Measurements from ENCODE around the gene ANAPC16.
"Not testable (repeated sequence)": the region's sequence is repeated elsewhere in the genome, so short reads cannot be mapped to it uniquely, and the experiment has no call there.

ANAPC16 gene

DNA sequence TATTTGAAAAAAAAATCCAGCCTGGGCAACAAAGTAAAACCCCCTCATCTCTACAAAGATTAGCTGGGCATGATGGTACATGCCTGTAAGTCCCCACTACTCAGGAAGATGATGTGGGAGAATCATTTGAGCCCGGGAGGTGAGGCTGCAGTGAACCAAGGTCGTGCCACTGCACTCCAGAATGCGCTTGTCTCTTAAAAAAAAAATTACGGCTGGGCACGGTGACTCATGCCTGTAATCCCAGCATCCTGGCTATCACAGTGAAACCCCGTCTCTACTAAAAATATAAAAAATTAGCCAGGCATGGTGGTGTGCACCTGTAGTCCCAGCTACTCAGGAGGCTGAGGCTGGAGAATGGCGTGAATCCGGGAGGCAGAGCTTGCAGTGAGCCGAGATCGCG lies 4.4 kb upstream of the ANAPC16 start:
- in situ Hi-C loops (cut with MboI; ENCODE audit: low sequenced_read_pairs), result not testable (repeated sequence)

DNA sequence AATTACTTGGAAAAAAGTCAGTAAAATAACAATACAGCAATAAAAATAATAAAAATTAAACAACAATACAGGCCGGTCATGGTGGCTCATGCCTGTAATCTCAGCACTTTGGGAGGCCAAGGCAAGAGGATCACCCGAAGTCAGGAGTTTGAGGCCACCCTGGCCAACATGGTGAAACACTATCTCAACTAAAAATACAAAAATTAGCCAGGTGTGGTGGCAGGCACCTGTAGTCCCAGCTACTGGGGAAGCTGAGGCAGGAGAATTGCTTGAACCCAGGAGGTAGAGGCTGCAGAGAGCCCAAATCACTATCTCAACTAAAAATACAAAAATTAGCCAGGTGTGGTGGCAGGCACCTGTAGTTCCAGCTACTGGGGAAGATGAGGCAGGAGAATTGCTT lies 4.0 kb upstream of the ANAPC16 start:
- in situ Hi-C loops (cut with MboI; ENCODE audit: low sequenced_read_pairs), result not testable (repeated sequence)

DNA sequence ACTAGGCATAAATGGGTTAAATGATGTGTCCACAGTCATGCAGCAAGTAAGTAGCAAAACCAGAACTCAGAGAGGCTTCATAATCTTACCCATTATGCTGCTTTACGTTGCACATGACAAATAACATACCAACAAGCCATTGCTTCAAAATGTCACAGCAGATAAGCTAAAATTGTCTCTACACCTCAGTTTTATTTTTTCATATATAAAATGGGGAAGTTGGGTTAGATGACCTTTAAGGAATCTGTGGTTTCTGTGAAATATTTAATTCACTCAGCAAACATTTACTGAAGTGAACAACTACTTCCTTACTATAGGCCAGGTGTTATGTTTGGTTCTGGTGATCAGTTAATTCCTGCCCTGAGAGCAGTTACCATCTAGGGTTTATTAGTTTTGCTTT lies 2.5 kb downstream of the ANAPC16 start:
- in situ Hi-C loops (cut with MboI; ENCODE audit: low sequenced_read_pairs), result no loop called here

DNA sequence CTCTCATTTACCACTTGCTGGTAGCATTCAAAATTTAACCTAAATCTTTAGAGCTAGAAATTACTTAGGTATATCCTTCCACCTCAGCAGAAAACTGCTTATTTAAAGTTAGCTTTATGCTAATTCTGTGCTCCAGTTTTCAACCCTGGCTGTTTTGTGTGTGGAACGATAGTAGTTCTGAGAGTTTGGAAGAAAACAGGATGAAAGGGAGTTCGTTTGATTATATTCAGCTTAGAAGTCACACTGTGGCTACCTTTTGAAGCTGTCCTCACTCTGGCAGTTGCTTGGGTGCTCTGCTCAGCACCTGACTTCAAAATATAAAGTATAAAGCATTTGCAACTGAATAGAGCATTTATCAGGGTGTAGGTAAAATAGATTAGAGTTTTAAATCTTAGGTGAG lies 2.9 kb downstream of the ANAPC16 start:
- in situ Hi-C loops (cut with MboI; ENCODE audit: low sequenced_read_pairs), result no loop called here

DNA sequence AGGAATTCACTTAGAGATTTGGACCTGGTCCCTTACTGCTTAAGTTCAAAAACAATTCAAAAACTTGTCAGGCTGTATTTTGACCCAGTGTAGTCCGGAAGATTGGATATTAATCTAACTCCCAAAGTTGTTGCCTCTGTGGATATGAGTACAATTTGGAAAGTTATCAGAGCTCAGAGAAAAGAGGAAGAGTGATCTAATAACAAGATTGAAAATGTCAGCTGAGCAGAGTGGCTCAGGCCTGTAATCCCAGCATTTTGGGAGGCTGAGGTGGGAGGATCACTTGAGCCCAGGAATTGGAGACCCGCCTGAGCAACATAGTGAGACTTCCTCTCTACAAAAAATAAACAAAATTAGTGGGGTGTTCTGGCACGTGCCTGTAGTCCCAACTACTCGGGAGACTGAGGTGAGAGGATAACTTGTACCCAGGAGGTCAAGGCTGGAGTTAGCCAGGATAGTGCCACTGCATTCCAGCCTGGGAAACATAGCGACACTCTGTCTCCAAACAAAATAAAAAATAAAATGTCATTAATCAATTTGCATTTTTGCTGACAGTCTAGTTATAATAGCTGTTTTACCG lies 3.5 kb downstream of the ANAPC16 start:
- in situ Hi-C loops (cut with MboI; ENCODE audit: low sequenced_read_pairs), result no loop called here

DNA sequence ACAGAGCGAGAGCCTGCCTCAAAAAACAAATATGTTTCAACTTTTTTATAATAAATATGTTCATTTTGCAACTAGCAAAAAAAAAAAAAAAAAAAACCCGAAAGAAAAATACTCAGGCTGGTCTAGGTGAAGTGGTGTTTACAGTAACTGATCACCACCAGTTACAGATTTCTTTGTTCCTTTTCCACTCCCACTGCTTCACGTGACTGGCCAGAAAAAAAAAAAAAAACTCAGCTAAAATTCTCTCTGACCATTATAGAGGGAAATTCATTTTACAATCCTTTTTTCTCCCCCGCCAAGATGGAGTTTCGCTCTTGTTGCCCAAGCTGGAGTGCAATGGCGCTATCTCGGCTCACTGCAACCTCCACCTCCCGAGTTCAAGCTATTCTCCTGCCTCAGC lies 4.8 kb downstream of the ANAPC16 start:
- in situ Hi-C loops (cut with MboI; ENCODE audit: low sequenced_read_pairs), result no loop called here

DNA sequence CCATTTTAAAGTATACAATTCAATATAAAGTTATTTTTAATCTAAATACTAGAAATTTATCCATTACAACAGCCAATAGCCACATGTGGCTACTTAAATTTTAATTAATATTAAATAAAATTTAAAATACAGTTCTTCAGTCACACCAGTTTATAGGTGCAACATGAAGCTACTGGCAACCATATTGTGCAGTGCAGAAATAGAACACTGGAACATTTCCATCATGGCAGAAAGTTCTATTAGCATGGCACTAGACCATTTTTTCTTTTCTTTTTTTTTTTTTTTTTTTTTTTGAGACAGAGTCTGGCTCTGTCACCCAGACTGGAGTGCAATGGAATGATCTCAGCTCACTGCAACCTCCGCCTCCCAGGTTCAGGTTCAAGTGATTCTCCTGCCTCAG lies 5.5 kb downstream of the ANAPC16 start:
- in situ Hi-C loops (cut with MboI; ENCODE audit: low sequenced_read_pairs), result no loop called here

DNA sequence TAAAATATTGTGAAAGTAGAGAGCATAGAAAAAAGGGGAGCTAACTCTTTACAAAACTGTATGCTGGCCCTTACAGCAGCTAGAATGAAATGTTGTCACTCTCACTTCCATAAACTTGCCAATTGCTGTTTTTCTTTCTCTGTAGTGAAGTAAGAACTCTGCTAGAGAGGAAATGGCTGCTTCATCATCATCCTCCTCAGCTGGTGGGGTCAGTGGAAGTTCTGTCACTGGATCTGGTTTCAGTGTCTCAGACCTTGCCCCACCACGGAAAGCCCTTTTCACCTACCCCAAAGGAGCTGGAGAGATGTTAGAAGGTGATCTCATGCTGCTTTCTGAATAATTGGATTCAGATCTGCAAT lies 7.9 kb downstream of the ANAPC16 start:
- in situ Hi-C loops (cut with MboI; ENCODE audit: low sequenced_read_pairs), result no loop called here

DNA sequence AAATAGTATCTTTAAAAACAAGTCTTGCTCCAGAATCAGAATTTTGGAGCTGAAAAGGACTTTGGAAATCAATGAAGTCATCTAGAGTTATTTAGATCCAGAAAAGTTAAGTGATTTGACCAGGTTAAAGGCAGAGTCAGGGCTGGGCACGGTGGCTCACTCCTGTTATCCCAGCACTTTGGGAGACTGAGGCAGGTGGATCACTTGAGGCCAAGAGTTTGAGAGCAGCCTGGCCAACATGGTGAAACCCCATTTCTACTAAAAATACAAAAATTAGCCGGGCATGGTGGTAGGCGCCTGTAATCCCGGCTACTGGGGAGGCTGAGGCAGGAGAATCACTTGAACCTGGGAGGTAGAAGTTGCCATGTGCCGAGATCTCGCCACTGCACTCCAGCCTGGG lies 8.4 kb downstream of the ANAPC16 start:
- in situ Hi-C loops (cut with MboI; ENCODE audit: low sequenced_read_pairs), result not testable (repeated sequence)

DNA sequence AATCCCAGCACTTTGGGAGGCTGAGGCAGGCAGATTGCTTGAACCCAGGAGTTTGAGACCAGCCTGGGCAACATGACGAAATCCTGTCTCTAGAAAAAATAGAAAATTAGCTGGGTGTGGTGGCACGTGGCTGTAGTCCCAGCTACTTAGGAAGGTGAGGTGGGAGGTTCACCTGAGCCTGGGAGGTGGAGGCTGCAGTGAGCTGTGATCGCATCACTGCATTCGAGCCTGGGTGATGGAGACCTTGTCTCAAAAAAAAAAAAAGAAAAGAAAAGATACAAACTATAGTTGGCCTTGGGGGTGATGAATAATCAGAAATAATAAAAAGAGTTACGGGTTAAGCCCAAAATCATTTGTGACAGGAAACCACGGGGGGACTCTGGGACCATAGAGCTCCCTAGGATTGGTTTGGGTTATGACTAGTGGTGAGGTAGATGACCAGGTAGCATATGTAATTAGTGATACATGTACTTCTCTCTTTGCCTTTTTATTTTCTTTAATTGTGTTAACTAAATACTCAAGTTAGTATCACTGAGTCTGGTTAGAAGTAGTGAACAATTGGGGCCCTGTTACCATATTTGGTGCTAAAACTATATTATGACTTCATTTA lies 10.7 kb downstream of the ANAPC16 start:
- in situ Hi-C loops (cut with MboI; ENCODE audit: low sequenced_read_pairs), result no loop called here

DNA sequence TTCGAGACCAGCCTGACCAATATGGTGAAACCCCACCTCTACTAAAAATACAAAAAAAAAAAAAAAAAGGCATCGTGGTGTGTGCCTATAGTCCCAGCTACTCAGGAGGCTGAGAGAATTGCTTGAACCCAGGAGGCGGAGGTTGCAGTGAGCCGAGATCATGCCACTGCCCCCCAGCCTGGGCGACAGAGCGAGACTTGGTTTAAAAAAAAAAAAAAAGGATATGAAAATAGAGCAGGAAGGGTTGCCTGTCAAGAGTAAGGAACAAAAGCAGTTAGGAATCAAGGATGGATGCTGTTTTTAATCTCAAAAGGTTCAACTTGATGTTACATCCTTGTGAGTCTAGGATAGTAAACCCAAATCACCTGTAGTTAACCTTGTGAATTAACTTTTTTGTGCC lies 12.0 kb downstream of the ANAPC16 start:
- in situ Hi-C loops (cut with MboI; ENCODE audit: low sequenced_read_pairs), result no loop called here

DNA sequence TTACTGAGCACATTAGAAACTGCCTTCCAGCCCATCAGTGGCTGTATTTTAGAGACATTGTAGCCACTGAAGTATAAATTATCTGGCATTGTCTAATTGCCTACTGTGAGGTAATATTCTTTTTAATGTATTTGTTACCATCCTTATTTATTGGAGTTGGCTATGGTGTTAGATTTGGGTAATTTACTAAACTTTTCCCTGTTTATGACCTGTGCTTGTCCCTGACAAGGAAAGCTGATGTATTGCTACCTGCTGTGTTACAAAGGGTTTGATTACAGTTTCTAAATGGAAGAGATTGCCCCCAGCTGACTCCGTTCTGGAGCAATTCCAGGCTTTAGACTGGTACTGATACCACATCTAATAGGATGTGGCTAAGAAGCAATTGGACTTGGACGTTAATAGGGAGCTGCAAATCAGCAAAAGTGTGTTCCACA lies 12.5 kb downstream of the ANAPC16 start:
- in situ Hi-C loops (cut with MboI; ENCODE audit: low sequenced_read_pairs), result no loop called here

DNA sequence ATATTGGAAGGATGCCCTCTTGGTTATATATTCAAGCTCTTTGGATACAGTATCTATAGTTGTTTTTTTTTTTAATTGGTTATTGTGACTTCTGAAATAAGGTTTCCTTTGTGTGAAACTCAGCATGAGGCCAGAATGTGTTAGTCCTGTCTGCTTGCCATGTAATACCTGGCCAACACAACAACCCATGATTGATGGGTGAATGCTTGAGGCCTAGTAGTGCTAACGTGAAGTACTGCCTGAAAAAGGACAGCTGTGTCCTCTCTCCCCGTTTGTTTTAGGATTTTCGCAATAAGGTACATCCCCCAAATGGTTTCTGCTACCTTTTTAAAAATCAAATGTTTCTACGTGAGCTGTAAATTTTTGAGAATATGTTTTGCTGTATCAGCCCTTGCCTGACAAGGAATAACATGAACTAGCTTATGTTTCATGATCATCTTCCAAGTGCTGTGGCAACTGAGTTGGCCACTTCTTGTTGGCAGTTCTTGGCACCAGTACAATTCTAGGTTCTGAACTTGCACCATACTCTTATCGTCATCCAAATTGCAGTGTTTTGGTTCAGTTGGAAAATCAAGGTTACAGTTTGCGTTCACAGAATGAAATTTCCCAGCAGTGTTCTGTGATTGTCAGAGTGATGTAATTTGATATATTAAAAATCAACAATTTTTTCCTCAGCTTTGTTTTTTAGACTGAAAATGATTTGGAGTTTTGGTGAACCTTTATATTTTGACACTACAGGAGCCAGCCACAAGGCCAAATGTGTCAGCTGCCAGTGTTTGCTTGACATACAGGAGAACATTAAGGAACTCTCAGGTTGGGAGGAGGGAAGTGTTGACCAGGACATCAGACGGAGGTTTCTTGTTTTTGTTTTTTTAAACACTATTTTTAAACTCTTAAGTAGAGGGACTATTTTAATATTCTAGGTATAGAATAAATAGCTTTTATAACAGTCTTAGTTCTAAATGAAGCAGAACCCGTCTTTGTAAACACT lies 13.7 kb downstream of the ANAPC16 start:
- in situ Hi-C loops (cut with MboI; ENCODE audit: low sequenced_read_pairs), result no loop called here

DNA sequence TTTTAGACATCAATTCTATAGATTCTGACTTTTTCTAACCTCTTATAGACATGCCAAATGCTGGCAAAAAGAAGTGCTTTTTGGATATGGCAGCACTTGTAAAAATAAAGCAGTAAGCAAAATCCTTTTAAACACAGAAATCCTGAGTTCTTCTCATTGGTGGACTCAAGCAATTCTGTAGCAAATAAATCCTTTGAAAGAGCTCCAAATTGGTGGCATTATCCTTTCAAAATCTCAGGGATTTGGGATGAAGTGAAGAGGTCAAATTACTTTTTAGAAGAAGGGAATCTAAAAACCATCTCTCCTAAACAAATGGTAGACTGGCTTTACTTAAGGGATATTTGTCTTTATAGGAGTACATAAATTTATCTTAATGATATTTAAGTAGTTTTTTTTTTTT lies 17.8 kb downstream of the ANAPC16 start:
- in situ Hi-C loops (cut with MboI; ENCODE audit: low sequenced_read_pairs), result no loop called here

DNA sequence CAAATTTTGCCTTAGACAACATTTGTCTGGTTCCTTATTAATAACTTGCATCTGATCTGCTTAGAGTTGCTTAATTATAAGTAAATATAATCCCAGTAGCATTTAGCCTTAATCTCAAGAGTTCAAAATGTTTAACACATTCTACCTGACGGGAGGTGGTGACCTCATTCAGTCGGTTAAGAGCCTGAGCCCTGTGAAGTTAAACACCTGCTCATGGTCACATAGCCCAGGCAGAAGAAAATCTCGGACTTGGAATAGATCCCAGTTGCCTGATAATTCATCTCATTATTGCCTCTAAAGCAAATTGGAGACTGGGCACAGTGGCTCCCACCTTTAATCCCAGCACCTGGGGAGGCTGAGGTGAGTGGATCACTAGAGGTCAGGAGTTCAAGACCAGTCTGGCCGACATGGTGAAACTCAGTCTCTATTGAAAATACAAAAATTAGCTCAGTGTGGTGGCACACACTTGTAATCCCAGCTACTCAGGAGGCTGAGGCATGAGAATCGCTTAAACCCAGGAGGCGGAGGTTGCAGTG lies 18.8 kb downstream of the ANAPC16 start:
- in situ Hi-C loops (cut with MboI; ENCODE audit: low sequenced_read_pairs), result no loop called here

DNA sequence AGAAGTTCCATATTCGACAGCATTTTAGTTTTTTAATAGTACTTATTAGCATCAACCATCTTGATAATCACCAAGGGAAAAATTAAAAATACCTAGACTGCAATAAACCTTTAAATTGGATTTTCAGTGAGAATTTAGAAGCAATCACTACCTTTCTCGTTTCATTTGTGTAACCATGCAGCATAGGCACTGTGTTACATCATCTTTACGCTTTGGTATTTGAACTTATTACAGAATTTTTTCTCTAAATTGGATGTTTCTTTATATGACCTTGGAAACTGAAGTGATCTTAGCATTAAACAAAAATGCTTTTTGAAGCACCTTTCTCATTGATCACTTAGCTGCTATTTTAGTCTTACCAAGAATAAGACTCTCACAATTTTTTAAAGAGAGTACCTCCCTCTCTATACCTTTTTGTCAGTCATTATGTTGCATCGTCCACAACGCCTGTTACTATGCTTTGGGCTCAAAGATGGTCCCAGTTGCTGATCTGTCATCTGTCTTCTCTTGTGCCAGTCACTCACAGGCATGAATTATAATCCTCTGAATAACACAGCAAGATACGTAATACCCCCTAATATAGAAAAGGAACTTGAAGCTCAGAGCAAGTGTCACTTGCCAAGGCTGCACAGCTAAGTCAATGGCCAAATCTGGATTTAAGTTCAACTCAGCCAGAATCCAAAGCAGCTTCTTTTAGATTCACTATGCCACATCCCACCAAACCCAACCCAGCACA lies 19.9 kb downstream of the ANAPC16 start:
- in situ Hi-C loops (cut with MboI; ENCODE audit: low sequenced_read_pairs), result no loop called here

DNA sequence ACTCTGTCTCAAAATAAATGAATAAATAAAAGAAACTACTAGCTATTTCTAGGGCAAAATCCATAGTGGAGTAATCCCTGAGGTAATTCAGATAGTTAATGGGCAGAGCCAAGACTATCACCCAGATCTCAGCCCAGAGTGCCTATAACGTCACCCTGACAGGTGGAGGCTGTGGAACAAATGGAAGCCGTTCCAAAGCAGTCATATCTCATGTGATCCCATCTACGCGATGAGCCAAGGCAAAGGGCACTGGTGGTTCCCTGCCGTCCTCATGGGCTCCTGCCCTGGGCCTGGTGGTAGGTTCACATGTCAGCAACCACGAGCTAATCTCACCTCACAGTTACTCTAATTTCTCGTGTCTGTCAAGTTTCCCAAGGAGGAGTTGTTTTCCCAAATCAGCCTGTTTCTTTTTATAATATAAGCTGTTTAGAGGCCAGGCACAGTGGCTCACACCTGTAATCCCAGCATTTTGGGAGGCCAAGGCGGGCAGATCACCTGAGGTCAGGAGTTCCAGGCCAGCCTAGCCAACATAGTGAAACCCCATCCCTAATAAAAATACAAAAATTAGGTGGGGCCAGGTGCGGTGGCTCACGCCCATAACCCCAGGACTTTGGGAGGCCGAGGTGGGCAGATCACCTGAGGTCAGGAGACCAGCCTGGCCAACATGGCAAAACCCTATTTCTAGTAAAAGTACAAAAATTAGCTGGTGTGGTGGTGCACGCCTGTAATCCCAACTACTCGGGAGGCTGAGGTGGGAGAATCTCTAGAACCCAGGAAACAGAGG lies 22.8 kb downstream of the ANAPC16 start:
- in situ Hi-C loops (cut with MboI; ENCODE audit: low sequenced_read_pairs), result no loop called here

DNA sequence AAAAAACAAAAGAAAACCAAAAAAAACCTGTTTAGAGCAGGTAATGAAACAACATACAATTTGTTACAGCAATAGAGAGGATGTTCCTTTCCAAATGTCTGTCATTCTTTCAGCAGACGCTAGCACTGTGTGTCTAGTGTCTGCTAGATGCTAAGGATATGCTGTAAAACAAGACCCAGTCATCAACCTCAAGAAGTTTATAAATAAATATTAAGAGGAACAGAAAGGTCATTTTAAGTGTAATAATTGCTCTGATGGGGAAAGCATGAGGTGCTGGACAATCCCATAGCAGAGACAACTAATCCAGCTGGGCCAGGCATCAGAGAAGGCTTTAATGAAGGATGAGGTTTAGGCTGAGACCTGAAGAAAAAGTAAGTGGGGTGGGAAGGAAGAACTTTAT lies 23.6 kb downstream of the ANAPC16 start:
- in situ Hi-C loops (cut with MboI; ENCODE audit: low sequenced_read_pairs), result no loop called here

DNA sequence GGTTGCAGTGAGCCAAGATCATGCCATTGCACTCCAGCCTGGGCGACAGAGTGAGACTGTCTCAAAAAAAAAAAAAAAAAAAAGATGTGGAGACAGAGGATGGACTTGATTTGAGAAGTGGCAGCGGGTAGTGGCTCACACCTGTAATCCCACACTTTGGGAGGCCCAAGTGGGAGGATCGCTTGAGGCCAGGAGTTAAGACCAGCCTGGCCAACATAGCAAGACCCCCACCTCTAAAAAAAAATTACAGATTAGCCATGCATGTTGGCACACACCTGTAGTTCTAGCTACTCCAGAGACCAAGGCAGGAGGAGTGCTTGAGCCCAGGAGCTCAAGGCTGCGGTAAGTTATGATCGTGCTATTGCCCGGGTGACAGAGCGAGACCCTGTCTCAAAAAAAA lies 24.6 kb downstream of the ANAPC16 start:
- in situ Hi-C loops (cut with MboI; ENCODE audit: low sequenced_read_pairs), result no loop called here

DNA sequence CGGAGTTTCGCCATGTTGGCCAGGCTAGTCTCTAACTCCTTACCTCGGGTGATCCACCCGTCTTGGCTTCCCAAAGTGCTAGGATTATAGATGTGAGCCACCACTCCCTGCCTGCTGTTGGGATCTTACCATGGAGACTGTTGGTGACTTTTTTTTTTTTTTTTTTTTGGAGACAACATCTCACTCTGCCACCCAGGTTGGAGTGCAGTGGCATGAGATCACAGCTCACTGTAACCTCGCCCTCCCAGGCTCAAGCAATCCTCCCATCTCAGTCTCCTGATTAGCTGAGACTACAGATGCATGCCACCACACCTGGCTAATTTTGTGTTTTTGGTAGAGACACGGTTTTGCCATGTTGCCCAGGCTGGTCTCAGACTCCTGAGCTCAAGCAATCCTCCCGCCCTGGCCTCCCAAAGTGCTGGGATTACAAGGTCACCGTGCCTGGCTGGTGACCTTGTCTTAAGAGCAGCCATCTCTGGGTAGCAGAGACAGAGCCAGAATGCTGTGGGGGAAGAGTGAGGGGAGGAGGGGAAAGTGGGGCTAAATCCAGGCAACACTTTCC lies 26.0 kb downstream of the ANAPC16 start:
- in situ Hi-C loops (cut with MboI; ENCODE audit: low sequenced_read_pairs), result no loop called here
